Ramos (cell line): ENCODE measurements around the gene RBMY1J.
"Not testable (repeated sequence)": the region's sequence is repeated elsewhere in the genome, so short reads cannot be mapped to it uniquely, and the experiment has no call there.

ENCODE experiments used
- in situ Hi-C: fragments of 300-500 bp; cut with MboI; formaldehyde crosslinking; loops from one replicate; pipeline ENCODE4 v1.14.3; 2022; ENCODE audit warnings: low sequenced_read_pairs; ENCODE audit not compliant: unreplicated experiment

RBMY1J gene

DNA sequence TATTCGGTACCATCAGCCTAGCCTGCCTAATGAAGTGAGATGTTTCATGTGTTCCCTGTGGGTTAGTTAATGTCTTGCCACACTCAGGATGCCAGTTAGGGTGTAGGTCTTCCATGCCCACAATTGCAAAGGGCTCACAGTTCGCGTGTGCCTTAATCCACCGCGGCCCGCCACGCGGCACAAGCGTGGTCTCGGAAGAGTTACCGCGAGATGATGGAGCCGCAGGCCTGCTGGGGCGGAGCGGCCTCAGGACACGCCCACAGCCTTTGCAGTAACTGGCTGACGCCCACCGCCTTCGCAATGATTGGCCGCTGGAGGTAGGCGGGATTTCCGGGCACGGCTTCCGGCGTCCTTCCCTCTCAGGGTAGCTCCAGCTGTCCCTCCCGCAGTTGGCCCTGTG, at the start of gene RBMY1J:
TSS of gene RBMY1J (plus strand) at position 301 of the 400 bp plus-strand sequence. CDS start 2,038 bp downstream, outside the sequence.
- in situ Hi-C loops = not testable (repeated sequence)

DNA sequence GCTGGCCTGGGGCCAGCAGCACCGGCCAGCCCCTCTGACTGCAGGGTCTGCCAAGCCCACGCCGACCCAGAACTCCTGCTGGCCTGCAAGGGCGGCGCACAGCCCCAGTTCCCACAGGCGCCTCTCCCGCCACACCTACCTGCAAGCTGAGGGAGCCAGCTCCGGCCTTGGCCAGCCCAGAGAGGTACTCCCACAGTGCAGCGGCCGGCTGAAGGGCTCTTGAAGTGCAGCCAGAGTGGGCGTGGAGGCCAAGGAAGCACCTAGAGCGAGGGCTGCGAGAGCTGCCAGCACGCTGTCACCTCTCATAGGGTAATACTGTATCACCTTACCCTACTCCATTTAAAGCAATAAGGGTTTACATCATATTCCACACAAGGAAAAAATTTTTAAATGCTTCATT, 35.8 kb upstream of the RBMY1J start:
- in situ Hi-C loops = no loop called here

- in situ Hi-C loops = no loop called here
Observed at GRCh38 chrY:22370623-22371022, 32.6 kb upstream of the RBMY1J start.

DNA sequence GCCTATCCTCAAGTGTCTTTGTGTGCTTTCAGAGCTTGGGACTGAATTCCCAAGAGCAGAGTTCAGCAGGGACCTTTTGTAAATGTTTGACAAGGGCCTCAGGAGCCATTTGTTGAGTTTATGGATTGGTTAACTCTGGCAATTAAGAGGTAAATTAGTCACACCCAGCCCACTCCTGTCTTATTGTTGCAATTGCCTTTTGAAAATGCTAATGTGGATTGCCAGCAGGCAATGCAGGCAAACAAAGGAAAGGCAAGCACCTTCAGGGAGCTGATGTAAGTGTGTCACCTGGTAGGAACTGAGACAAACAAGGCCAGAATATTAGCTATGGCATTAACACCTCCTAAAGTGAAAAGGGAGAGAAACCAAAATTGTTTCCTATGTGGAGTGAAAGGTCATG, 29.7 kb upstream of the RBMY1J start:
- in situ Hi-C loops = no loop called here

DNA sequence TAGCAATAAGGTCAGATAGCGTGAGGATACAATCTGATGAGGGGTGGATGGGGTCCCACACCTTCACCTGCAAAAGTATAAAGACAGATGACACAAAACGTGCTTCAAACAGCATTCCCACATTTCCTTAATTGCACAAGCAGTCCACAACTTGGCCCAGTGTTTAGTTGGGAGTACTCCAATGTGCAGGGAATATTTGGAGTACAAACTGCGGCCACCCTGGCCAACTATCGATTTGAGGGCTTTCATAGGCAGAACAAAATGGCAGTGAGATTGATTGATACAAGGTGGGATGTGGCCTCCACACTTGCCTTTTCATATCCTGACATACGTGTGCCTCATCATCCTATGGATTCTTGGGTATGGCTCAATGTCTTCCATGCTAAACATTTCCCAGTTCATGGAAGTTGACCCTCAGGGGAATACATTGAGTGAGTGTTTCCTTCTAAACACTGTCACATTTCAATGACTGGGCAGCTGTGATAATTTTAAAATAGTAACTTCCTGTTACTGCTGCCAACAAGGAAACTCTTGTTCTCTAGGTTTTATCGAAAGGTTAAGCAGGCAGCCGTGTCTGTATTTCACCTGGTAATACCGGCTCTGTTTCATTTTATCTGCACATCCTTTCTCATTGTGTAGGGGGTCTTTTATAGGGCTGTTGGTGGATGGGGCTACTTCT, 41.6 kb downstream of the RBMY1J start:
- in situ Hi-C loops = not testable (repeated sequence)

DNA sequence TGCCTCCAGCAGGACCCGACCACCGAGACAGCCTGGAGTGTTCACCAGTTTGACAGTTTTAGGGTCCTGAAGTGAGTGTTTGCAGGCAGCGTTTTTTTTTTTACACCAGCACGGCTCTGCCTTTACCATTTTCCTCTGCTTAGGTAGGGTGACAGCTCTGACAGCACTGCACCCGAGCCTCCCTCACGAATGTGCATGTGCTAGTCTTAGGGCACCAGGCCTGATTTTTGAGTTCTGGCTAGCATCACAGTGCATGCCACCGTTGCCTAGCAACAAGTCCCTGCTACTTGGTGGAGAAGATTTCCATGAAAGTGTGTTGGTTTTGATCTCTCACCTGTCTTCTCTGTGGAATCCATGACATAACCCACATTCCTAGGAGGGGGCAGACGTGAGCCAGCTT, 52.3 kb downstream of the RBMY1J start:
- in situ Hi-C loops = not testable (repeated sequence)

GRCh38 chrY:22461962-22462361, 58.8 kb downstream of the RBMY1J start:
- in situ Hi-C loops = not testable (repeated sequence)
